ENCODE data around the gene FAM171A2. TPM values are rescaled to one million over a fixed set of nuclear protein-coding genes. Genes with fewer than 3 reads are reported as not detected.

FAM171A2 gene
- total and polyA plus RNA-seq, 2 of the 8 experiments (the other 6 are each of a cell fraction or from before 2014, with no cell fraction given): 21.9 to 24.1 TPM

DNA sequence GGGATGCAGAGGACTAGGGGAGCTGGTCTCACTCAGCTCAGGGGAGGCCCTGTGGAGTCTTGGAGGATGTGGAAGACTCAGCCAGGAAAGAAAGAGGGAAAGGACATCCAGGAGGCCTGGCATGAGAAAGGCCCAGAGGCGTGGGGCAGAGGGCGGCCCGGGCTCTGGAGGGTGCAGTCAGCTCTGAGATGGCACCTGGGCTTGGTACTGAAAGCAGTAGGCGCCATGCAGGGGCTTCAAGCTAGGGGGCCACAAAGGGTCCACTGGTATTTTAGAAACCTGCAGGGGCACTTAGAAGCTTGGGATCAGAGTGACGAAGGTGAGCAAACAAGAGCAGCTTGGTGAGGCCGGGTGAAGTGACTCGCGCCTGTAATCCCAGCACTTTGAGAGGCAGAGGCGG, 5.6 kb downstream of the FAM171A2 start:
- Histone ChIP-seq H3K56ac (replicated peaks; ENCODE audit: insufficient read length, low read depth, low read length) (no peak overlapping the region), H4K8ac (ENCODE audit: extremely low read depth, insufficient read depth, low read length) (no peak overlapping the region), H3K4me3 (ENCODE audit: extremely low read depth in 1 of 4, insufficient read depth in 2 of 4, low read depth in 3 of 4, low read length in 4 of 4) (no peak overlapping the region), H3K18ac (ENCODE audit: extremely low read depth, low read length) (no peak overlapping the region), H4K5ac (ENCODE audit: insufficient read length, low read depth, low read length) (no peak overlapping the region), H3K9me3 (ENCODE audit: insufficient read depth in 2 of 2, low read depth in 1 of 2, low read length in 1 of 2) (no peaks in the 10 kb centered on the region), H2BK12ac (ENCODE audit: low read depth, low read length) (no peak overlapping the region), H3K23ac (ENCODE audit: insufficient read length) (no peak overlapping the region), H3K79me2 (ENCODE audit: control insufficient read depth in 1 of 2, insufficient read depth in 2 of 2, low read length in 2 of 2) (peaks cover 0 to 7% of the 10 kb centered on the region in 2 experiments; a peak in 1 of 4 replicates), H2BK15ac (ENCODE audit: low read length) (no peak overlapping the region), H4K91ac (replicated peaks; ENCODE audit: insufficient read length, low read length) (no peak overlapping the region), H2BK120ac (replicated peaks; ENCODE audit: low read depth, low read length) (no peak overlapping the region), H3K27ac (ENCODE audit: low read depth, low read length) (no peak overlapping the region), H3K14ac (ENCODE audit: insufficient read length) (no peak overlapping the region), H3K4me1 (replicated peaks in 1 of 4; ENCODE audit: control insufficient read depth in 3 of 4, insufficient read depth in 4 of 4, low read length in 3 of 4) (peaks cover 9 to 27% (median 20%) of the 10 kb centered on the region in 4 experiments), H2BK20ac (ENCODE audit: low read length) (no peak overlapping the region), H2AFZ (ENCODE audit: low read length) (no peak overlapping the region), H3K27me3 (replicated peaks in 1 of 4; ENCODE audit: control insufficient read depth in 3 of 4, extremely low read depth in 1 of 4, insufficient read depth in 3 of 4, low read length in 3 of 4) (no peaks in the 10 kb centered on the region; a peak in 2 of 7 replicates), H3K23me2 (ENCODE audit: low read depth, low read length) (peaks cover 10% of the 10 kb centered on the region; the same call in 1 of the 2 replicates), H3K9ac (replicated peaks in 1 of 4; ENCODE audit: extremely low read depth in 1 of 4, low read depth in 3 of 4, low read length in 3 of 4) (no peak overlapping the region), H3K4me2 (ENCODE audit: insufficient read depth in 1 of 2, low read depth in 2 of 2, low read length in 2 of 2) (no peak overlapping the region), H3K79me1 (ENCODE audit: low read depth, low read length) (peaks cover 12% of the 10 kb centered on the region), H2BK5ac (ENCODE audit: low read depth, low read length) (no peak overlapping the region), H2AK5ac (ENCODE audit: low read depth, low read length) (no peak overlapping the region), H4K20me1 (replicated peaks in 1 of 2; ENCODE audit: control insufficient read depth in 1 of 2, insufficient read depth in 2 of 2, low read length in 2 of 2) (peaks cover 3 to 27% of the 10 kb centered on the region in 2 experiments), H3K4ac (replicated peaks; ENCODE audit: insufficient read length, low read depth, low read length) (no peak overlapping the region), H3K36me3 (ENCODE audit: control insufficient read depth in 2 of 4, insufficient read depth in 4 of 4, low read length in 3 of 4) (peaks cover 0 to 6% (median 1%) of the 10 kb centered on the region in 4 experiments; a peak in 1 of 8 replicates)
- TF ChIP-seq, protein P1, sequence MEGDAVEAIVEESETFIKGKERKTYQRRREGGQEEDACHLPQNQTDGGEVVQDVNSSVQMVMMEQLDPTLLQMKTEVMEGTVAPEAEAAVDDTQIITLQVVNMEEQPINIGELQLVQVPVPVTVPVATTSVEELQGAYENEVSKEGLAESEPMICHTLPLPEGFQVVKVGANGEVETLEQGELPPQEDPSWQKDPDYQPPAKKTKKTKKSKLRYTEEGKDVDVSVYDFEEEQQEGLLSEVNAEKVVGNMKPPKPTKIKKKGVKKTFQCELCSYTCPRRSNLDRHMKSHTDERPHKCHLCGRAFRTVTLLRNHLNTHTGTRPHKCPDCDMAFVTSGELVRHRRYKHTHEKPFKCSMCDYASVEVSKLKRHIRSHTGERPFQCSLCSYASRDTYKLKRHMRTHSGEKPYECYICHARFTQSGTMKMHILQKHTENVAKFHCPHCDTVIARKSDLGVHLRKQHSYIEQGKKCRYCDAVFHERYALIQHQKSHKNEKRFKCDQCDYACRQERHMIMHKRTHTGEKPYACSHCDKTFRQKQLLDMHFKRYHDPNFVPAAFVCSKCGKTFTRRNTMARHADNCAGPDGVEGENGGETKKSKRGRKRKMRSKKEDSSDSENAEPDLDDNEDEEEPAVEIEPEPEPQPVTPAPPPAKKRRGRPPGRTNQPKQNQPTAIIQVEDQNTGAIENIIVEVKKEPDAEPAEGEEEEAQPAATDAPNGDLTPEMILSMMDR (IDR thresholded peaks at IDR 0.05; ENCODE audit: control extremely low read depth in 1 of 3, insufficient read depth in 1 of 3, low read depth in 1 of 3, low read length in 3 of 3): peak in 1 of 3 experiments; percentile 8; a peak in 1 of 4 replicates
- no peak for TF ChIP-seq CHD1 (IDR thresholded peaks at IDR 0.05; ENCODE audit: low read depth, low read length)
- ChIA-PET CTCF (ENCODE audit: partially characterized antibody) (interaction anchor here (0.5 to 10.1 kb wide), 16 partner anchors 8 to 276 kb away, joined by 3 to 177 read pairs (median 3); partner anchors contain the start of gene GRN), POLR2A (ENCODE audit: partially characterized antibody) (interaction anchor here (0.7 to 2.0 kb wide), 5 partner anchors 11 to 189 kb away, joined by 3 to 6 read pairs (median 3); no protein-coding TSS in a partner anchor)
- no peak for DNase-seq (ENCODE audit: low read depth in 1 of 2, low spot score in 2 of 2)
- FAIRE-seq: no peak
- 92% methylated on average over 9 of the region's 9 CpGs; no CpG with 5 or more reads in 1 of the 2 experiments for WGBS, 2 experiments (ENCODE audit: extremely low coverage in 1 of 2, insufficient coverage in 1 of 2, insufficient read length in 1 of 2, insufficient replicate concordance in 2 of 2, low coverage in 1 of 2, low lambda C conversion rate in 2 of 2, missing lambda C conversion rate in 1 of 2)

Measured in H1 (cell line).